Trophoblast cell (in vitro differentiated cells and primary cell): ENCODE results near the gene SIMC1.

Experiments
- DNase-seq, 2 donors: peaks; one replicate each; pipeline ENCODE4 v3.0.0-alpha.2; 2016
- H2AFZ ChIP-seq: 2 replicates; pipeline ENCODE4 v1.6.1; 2013; ENCODE audit warnings: low read length, moderate library complexity, mild to moderate bottlenecking; ENCODE audit not compliant: insufficient read depth, poor library complexity
- H2AK5ac ChIP-seq: 2 replicates; pipeline ENCODE4 v1.6.1; 2013; ENCODE audit warnings: mild to moderate bottlenecking, low read length
- H2BK120ac ChIP-seq: 2 replicates; pipeline ENCODE4 v1.6.1; 2013; ENCODE audit warnings: low read length, mild to moderate bottlenecking, moderate library complexity; ENCODE audit not compliant: insufficient read depth, poor library complexity
- H2BK12ac ChIP-seq: 2 replicates; pipeline ENCODE4 v1.6.1; 2013; ENCODE audit warnings: mild to moderate bottlenecking, low read length, moderate library complexity
- H2BK5ac ChIP-seq: 2 replicates; pipeline ENCODE4 v1.6.1; 2013; ENCODE audit warnings: low read length, low read depth, moderate library complexity, mild to moderate bottlenecking; ENCODE audit not compliant: poor library complexity
- H3K14ac ChIP-seq: 2 replicates; pipeline ENCODE4 v1.6.1; 2013; ENCODE audit warnings: mild to moderate bottlenecking, low read length
- H3K18ac ChIP-seq: 2 replicates; pipeline ENCODE4 v1.6.1; 2013; ENCODE audit warnings: mild to moderate bottlenecking, low read length
- H3K23ac ChIP-seq: 2 replicates; pipeline ENCODE4 v1.6.1; 2013; ENCODE audit warnings: low read length
- H3K27ac ChIP-seq: 2 replicates; pipeline ENCODE4 v1.5.1; 2013; ENCODE audit warnings: low read depth, mild to moderate bottlenecking, inconsistent platforms, low read length, moderate library complexity
- H3K27me3 ChIP-seq: 2 replicates; pipeline ENCODE4 v1.6.1; 2013; ENCODE audit warnings: inconsistent platforms, mild to moderate bottlenecking, low read length, moderate library complexity; ENCODE audit not compliant: insufficient read depth
- H3K36me3 ChIP-seq, 2 experiments: 1 replicate in 1 of 2; 2 replicates in 1 of 2; pipeline ENCODE4 v1.6.1; 2013; ENCODE audit warnings: low read length in 2 of 2, mild to moderate bottlenecking in 2 of 2, moderate library complexity in 1 of 2; ENCODE audit not compliant: insufficient read depth in 2 of 2, control insufficient read depth in 1 of 2
- H3K4ac ChIP-seq: 2 replicates; pipeline ENCODE4 v1.6.1; 2013; ENCODE audit warnings: low read depth, mild to moderate bottlenecking, low read length, moderate library complexity
- H3K4me1 ChIP-seq, 2 experiments: 1 replicate in 1 of 2; 2 replicates in 1 of 2; pipeline ENCODE4 v1.6.1; 2013; ENCODE audit warnings: low read length in 2 of 2, mild to moderate bottlenecking in 2 of 2, moderate library complexity in 1 of 2; ENCODE audit not compliant: insufficient read depth in 2 of 2, control insufficient read depth in 1 of 2
- H3K4me2 ChIP-seq: 2 replicates; pipeline ENCODE4 v1.6.1; 2013; ENCODE audit warnings: inconsistent platforms, mild to moderate bottlenecking, low read length, moderate library complexity
- H3K4me3 ChIP-seq: 2 replicates; pipeline ENCODE4 v1.5.1; 2013; ENCODE audit warnings: mild to moderate bottlenecking, low read depth, low read length, inconsistent platforms
- H3K79me1 ChIP-seq: one replicate; pipeline ENCODE4 v1.6.1; 2013; ENCODE audit warnings: low read length
- H3K79me2 ChIP-seq: 2 replicates; pipeline ENCODE4 v1.6.1; 2013; ENCODE audit warnings: low read length, mild to moderate bottlenecking; ENCODE audit not compliant: control insufficient read depth, insufficient read depth, poor library complexity
- H3K9ac ChIP-seq: 2 replicates; pipeline ENCODE4 v1.6.1; 2013; ENCODE audit warnings: mild to moderate bottlenecking, low read length
- H3K9me3 ChIP-seq: 2 replicates; pipeline ENCODE4 v1.6.1; 2013; ENCODE audit warnings: low read depth, mild to moderate bottlenecking, control low read depth, inconsistent platforms, low read length; ENCODE audit not compliant: insufficient read depth
- H4K12ac ChIP-seq: 2 replicates; pipeline ENCODE4 v1.6.1; 2013; ENCODE audit warnings: low read depth, mild to moderate bottlenecking, low read length, moderate library complexity
- H4K8ac ChIP-seq: 2 replicates; pipeline ENCODE4 v1.6.1; 2013; ENCODE audit warnings: low read depth, mild to moderate bottlenecking, low read length, moderate library complexity
- H4K91ac ChIP-seq: one replicate; pipeline ENCODE4 v1.6.1; 2013; ENCODE audit warnings: low read depth, mild to moderate bottlenecking, low read length, moderate library complexity
- WGBS: extraction: QIAGEN DNeasy Blood & Tissue Kit; methylation state at CpG from one replicate; pipeline ENCODE4 v1.1.7; 2013; ENCODE audit warnings: missing lambda C conversion rate; ENCODE audit not compliant: insufficient read length, insufficient coverage; ENCODE audit errors: extremely low coverage; 5-methylcytosine and 5-hydroxymethylcytosine counted together

Gene SIMC1

GRCh38 chr5:176353533-176353932 lies 115.3 kb downstream of the SIMC1 start:
- no peak overlapping the region for H2BK120ac ChIP-seq
- H3K4me1 ChIP-seq: peaks cover 0 to 3% of the 10 kb centered on the region in 2 experiments
- H2AFZ ChIP-seq: no peak overlapping the region
- no peaks in the 10 kb centered on the region for H3K79me1 ChIP-seq
- no peak overlapping the region for H2AK5ac ChIP-seq
- no peak overlapping the region for H3K9ac ChIP-seq
- no peak overlapping the region for H3K23ac ChIP-seq
- no peak overlapping the region for H2BK12ac ChIP-seq
- peaks cover 36 to 59% of the 10 kb centered on the region in 2 experiments for H3K36me3 ChIP-seq
- H4K12ac ChIP-seq: no peak overlapping the region
- no peak overlapping the region for H3K14ac ChIP-seq
- H3K18ac ChIP-seq: no peak overlapping the region
- no peak for DNase-seq
- H3K27me3 ChIP-seq: no peaks in the 10 kb centered on the region
- no peak overlapping the region for H4K91ac ChIP-seq
- H3K79me2 ChIP-seq: no peaks in the 10 kb centered on the region
- no peak overlapping the region for H3K4me3 ChIP-seq
- no CpG with 5 or more reads among the region's 4 CpGs for WGBS
- no peak overlapping the region for H3K4ac ChIP-seq
- H3K4me2 ChIP-seq: no peak overlapping the region
- H3K27ac ChIP-seq: no peak overlapping the region
- no peak overlapping the region for H4K8ac ChIP-seq
- no peak overlapping the region for H2BK5ac ChIP-seq
- peaks cover 2% of the 10 kb centered on the region for H3K9me3 ChIP-seq

GRCh38 chr5:176355400-176356178 lies 117.4 kb downstream of the SIMC1 start:
- Histone ChIP-seq H3K4me1 (peaks cover 0 to 3% of the 10 kb centered on the region in 2 experiments), H3K4me3 (no peak overlapping the region), H3K18ac (peak overlapping the region; percentile 6), H3K27me3 (no peaks in the 10 kb centered on the region), H2BK5ac (no peak overlapping the region), H2BK120ac (no peak overlapping the region), H3K9ac (no peak overlapping the region), H3K4me2 (no peak overlapping the region), H2BK12ac (no peak overlapping the region), H3K9me3 (peaks cover 2% of the 10 kb centered on the region), H2AK5ac (no peak overlapping the region), H3K14ac (no peak overlapping the region), H4K12ac (no peak overlapping the region), H3K27ac (no peak overlapping the region), H2AFZ (no peak overlapping the region), H3K79me2 (no peaks in the 10 kb centered on the region), H3K36me3 (peaks cover 28 to 42% of the 10 kb centered on the region in 2 experiments), H4K91ac (no peak overlapping the region), H3K4ac (no peak overlapping the region), H3K79me1 (no peaks in the 10 kb centered on the region), H4K8ac (no peak overlapping the region), H3K23ac (no peak overlapping the region)
- WGBS: no CpG with 5 or more reads among the region's 16 CpGs
- DNase-seq: no peak

GRCh38 chr5:176356179-176356566 lies 117.9 kb downstream of the SIMC1 start:
- H3K23ac ChIP-seq: no peak overlapping the region
- H3K9me3 ChIP-seq: peaks cover 2% of the 10 kb centered on the region
- no peak overlapping the region for H2BK120ac ChIP-seq
- H3K4me3 ChIP-seq: no peak overlapping the region
- H3K9ac ChIP-seq: no peak overlapping the region
- WGBS: no CpG with 5 or more reads among the region's 3 CpGs
- H3K27ac ChIP-seq: no peak overlapping the region
- H3K79me2 ChIP-seq: peaks cover 4% of the 10 kb centered on the region
- peaks cover 3% of the 10 kb centered on the region for H3K79me1 ChIP-seq
- H3K14ac ChIP-seq: no peak overlapping the region
- H2AK5ac ChIP-seq: no peak overlapping the region
- H4K91ac ChIP-seq: no peak overlapping the region
- H3K18ac ChIP-seq: no peak overlapping the region
- peaks cover 0 to 3% of the 10 kb centered on the region in 2 experiments for H3K4me1 ChIP-seq
- DNase-seq: no peak
- no peak overlapping the region for H2BK5ac ChIP-seq
- peaks cover 27 to 38% of the 10 kb centered on the region in 2 experiments for H3K36me3 ChIP-seq
- H3K4me2 ChIP-seq: no peak overlapping the region
- no peak overlapping the region for H4K12ac ChIP-seq
- H3K27me3 ChIP-seq: no peaks in the 10 kb centered on the region
- no peak overlapping the region for H2BK12ac ChIP-seq
- H2AFZ ChIP-seq: no peak overlapping the region
- H3K4ac ChIP-seq: no peak overlapping the region
- no peak overlapping the region for H4K8ac ChIP-seq

- Histone ChIP-seq H3K4me3 (no peak overlapping the region), H3K18ac (no peak overlapping the region), H3K36me3 (peaks cover 13 to 16% of the 10 kb centered on the region in 2 experiments), H2BK12ac (no peak overlapping the region), H2BK5ac (no peak overlapping the region), H3K4ac (no peak overlapping the region), H4K12ac (no peak overlapping the region), H3K27me3 (peaks cover 2% of the 10 kb centered on the region), H3K27ac (no peak overlapping the region), H4K91ac (no peak overlapping the region), H3K14ac (no peak overlapping the region), H3K9ac (no peak overlapping the region), H2AK5ac (no peak overlapping the region), H3K9me3 (peaks cover 2% of the 10 kb centered on the region), H3K4me1 (peaks cover 0 to 2% of the 10 kb centered on the region in 2 experiments), H3K79me1 (peaks cover 7% of the 10 kb centered on the region), H2AFZ (no peak overlapping the region), H2BK120ac (no peak overlapping the region), H4K8ac (no peak overlapping the region), H3K4me2 (no peak overlapping the region), H3K23ac (no peak overlapping the region), H3K79me2 (peaks cover 7% of the 10 kb centered on the region)
- WGBS: no CpG with 5 or more reads among the region's 4 CpGs
- peak in 1 of 2 donors; percentile 42 for DNase-seq
Observed at GRCh38 chr5:176359658-176360057, 121.4 kb downstream of the SIMC1 start.
